Measurements from ENCODE around the gene MYO5B.
"Not testable (repeated sequence)": the region's sequence is repeated elsewhere in the genome, so short reads cannot be mapped to it uniquely, and the experiment has no call there.

The MYO5B gene

DNA sequence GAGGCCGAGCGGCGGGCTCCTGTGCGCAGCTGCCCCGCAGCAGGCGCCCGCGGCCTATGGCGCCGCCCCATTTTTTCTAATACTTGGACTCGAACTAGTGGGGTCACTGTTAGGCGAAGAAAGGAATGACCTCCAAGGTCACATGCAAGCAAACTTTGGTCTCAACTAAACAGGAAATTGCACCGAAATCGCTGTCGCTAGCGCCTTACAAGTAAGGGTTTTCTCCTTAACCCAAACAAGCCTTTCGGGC is 382.0 kb downstream of the MYO5B start:
- H3K27ac ChIP-seq = peak overlapping the region; percentile 65
- no peak for TF ChIP-seq CTCF (conservative IDR thresholded peaks at IDR 0.05)
- no peak for TF ChIP-seq ZFX (IDR thresholded peaks at IDR 0.05)

DNA sequence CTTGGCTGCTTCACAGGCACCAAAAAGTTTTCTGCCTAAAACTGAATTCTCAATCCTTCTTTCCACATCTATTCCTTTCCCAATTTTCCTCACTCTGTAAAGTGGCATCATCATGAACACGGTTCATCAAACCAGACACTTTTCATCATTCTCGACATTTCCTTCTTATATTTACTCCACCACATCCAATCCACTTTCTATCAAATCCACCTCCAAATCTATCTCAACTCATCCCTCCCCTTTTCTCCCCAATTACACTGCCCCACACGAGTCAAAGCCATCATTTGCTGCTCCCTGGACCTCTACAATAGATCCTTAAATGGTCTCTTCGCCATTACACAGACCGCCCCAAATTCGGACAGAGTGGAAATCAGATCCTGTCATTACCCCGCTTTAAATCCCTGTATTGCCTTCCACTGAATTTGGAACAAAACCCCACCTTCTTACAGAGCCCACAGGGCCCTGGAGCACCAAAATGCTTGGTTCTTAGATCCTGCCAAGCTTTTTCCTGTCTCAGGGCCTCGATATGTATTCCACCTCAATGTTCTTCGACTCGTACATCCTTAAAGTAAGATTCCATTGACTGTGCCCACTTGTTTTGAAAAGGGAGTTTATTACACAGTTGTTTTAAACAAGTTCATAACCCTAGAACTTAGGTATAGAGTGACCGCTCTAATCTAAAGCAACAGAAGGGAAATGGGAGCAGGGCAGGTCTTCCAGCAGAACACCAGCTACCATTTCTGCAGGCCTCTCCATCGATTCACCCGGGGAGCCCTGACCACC is 382.5 kb downstream of the MYO5B start:
- TF ChIP-seq CTCF (conservative IDR thresholded peaks at IDR 0.05) (no peak), ZFX (IDR thresholded peaks at IDR 0.05) (no peak)
- no peak overlapping the region for H3K27ac ChIP-seq

GRCh38 chr18:49811151-49811938 is 383.6 kb downstream of the MYO5B start:
- H3K27ac ChIP-seq = no peak overlapping the region

GRCh38 chr18:49808553-49809191 is 386.3 kb downstream of the MYO5B start:
- not testable (repeated sequence) for H3K27ac ChIP-seq

More at GRCh38 chr18:49811151-49811938, 383.6 kb downstream of the MYO5B start:
- TF ChIP-seq ZFX (IDR thresholded peaks at IDR 0.05) = no peak
- TF ChIP-seq CTCF (conservative IDR thresholded peaks at IDR 0.05) = no peak

DNA sequence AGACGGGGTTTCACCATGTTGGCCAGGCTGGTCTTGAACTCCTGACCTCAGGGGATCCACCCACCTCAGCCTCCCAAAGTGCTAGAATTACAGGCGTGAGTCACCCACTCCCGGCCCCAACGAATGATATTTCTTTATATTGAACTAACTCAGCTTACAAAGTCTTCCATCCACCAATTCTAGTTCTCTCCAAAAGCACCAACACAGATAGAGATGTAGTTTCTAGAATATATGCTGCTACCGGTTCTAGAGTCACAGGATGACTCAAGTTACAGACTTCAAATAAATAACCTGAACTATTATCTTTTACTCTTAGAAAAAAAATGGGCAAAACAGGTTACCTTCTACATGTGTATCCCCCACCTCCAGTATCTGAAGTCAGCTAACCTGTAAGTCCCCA is 390.9 kb downstream of the MYO5B start:
- TF ChIP-seq CTCF (conservative IDR thresholded peaks at IDR 0.05) (no peak), ZFX (IDR thresholded peaks at IDR 0.05) (no peak)
- H3K27ac ChIP-seq = no peak overlapping the region

GRCh38 chr18:49802623-49803022 is 392.3 kb downstream of the MYO5B start:
- TF ChIP-seq ZFX (IDR thresholded peaks at IDR 0.05) = no peak
- TF ChIP-seq CTCF (conservative IDR thresholded peaks at IDR 0.05) = no peak
- no peak overlapping the region for H3K27ac ChIP-seq

DNA sequence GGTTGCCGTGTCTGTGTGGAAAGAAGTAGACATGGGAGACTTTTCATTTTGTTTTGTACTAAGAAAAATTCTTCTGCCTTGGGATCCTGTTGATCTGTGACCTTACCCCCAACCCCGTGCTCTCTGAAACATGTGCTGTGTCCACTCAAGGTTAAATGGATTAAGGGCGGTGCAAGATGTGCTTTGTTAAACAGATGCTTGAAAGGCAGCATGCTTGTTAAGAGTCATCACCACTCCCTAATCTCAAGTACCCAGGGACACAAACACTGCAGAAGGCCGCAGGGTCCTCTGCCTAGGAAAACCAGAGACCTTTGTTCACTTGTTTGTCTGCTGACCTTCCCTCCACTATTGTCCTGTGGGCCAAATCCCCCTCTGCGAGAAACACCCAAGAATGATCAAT is 394.5 kb downstream of the MYO5B start:
- H3K27ac ChIP-seq = not testable (repeated sequence)

DNA sequence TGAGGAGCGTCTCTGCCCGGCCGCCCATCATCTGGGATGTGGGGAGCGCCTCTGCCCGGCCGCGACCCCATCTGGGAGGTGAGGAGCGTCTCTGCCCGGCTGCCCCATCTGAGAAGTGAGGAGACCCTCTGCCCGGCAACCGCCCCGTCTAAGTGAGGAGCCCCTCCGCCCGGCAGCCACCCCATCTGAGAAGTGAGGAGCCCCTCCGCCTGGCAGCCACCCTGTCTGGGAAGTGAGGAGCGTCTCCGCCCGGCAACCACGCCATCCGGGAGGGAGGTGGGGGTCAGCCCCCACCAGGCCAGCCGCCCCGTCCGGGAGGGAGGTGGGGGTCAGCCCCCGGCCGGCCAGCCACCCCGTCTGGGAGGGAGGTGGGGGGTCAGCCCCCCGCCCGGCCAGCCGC is 395.1 kb downstream of the MYO5B start:
- not testable (repeated sequence) for H3K27ac ChIP-seq

DNA sequence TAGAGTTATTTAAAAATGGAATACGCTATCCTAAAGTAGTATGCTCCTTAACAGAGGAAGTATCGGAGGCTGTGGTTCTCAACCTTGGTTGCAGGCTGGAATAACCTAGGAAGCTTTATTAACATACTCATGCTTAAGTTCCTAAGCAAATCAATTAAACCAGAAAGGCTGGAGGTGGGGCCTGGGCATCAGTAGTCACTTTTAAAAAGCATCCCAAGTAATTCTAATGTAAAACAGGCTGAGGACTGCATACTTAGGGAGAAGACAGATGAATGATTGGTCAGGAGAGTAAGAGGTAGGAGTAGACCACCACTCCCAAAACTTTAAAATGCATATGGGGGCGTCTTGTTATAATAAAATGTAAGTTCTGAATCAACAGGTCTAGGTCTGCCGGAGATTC is 396.9 kb downstream of the MYO5B start:
- TF ChIP-seq ZFX (IDR thresholded peaks at IDR 0.05) (no peak), CTCF (conservative IDR thresholded peaks at IDR 0.05) (no peak)
- no peak overlapping the region for H3K27ac ChIP-seq
